Sigmoid colon (tissue), 4 donors: ENCODE data around the gene MYO18B.

Experiments
- CTCF ChIP-seq, 4 experiments: fragments of 450-650 bp in 3 of 4; fragments of 200-600 bp in 1 of 4; IDR thresholded peaks; one replicate each; pipeline ENCODE4 v1.5.1; 2016 to 2019; ENCODE audit warnings: antibody characterized with exemption in 4 of 4, mild to moderate bottlenecking in 3 of 4, moderate library complexity in 2 of 4
- POLR2AphosphoS5 ChIP-seq, 4 donors: sonication (generic); formaldehyde crosslinking; IDR thresholded peaks; one replicate each; pipeline ENCODE4 v1.6.1; 2017; ENCODE audit warnings: antibody characterized with exemption in 4 of 4

GRCh38 chr22:25987948-25988347 is 246.0 kb downstream of the MYO18B start:
- no peak for TF ChIP-seq CTCF (IDR thresholded peaks at IDR 0.05)
- TF ChIP-seq POLR2AphosphoS5 (IDR thresholded peaks at IDR 0.05): no peak
